ENCODE results near the gene COG5.

DNA sequence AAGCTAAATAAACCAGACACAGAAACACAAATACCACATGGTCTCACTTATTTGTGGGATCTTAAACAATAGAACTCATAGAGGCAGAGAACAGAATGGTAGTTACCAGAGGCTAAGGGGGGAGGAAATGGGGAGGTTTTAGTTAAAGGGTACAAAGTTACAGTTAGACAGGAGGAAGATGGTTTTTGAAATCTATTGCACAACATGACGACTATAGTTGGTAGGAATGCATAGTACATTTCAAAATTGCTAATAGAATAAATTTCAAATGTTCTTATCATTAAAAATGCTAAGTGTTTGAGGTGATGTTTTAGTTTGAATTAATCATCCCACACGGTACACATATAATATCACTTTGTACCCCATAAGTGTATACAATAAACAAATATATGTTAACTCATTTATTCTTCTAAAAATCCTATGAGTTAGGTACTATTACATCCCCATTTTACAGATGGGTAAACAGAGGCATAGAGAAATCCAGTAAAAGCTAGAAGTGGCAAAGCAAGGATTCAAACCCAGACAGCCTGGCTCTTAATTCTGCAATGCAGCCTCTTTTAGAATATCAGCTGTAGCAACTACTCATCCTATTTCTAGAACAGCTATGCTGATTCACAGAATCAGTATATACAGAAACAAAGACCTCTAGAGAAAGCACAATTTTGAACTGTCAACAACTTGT, 344.0 kb downstream of the COG5 start:
- TF ChIP-seq ELF4 (IDR thresholded peaks at IDR 0.05) (no peak), CTBP1 (IDR thresholded peaks at IDR 0.05; ENCODE audit: borderline replicate concordance) (no peak), SUZ12 (IDR thresholded peaks at IDR 0.05) (no peak), ARNT (IDR thresholded peaks at IDR 0.05) (no peak), FOXM1 (IDR thresholded peaks at IDR 0.05; ENCODE audit: borderline replicate concordance) (no peak), FOXA1 (IDR thresholded peaks at IDR 0.05) (no peak), L3MBTL2 (conservative IDR thresholded peaks at IDR 0.05) (no peak)
- TF ChIP-seq, protein P1, sequence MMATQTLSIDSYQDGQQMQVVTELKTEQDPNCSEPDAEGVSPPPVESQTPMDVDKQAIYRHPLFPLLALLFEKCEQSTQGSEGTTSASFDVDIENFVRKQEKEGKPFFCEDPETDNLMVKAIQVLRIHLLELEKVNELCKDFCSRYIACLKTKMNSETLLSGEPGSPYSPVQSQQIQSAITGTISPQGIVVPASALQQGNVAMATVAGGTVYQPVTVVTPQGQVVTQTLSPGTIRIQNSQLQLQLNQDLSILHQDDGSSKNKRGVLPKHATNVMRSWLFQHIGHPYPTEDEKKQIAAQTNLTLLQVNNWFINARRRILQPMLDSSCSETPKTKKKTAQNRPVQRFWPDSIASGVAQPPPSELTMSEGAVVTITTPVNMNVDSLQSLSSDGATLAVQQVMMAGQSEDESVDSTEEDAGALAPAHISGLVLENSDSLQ (IDR thresholded peaks at IDR 0.05) = no peak

All from HEK293T (cell line).